GM13977 (cell line): ENCODE data around the gene PDIA6.

Experiments used
- DNase-seq: peaks from one replicate; pipeline ENCODE4 v3.0.0; 2012; ENCODE audit warnings: low spot score
- CTCF ChIP-seq: IDR thresholded peaks from 2 replicates; pipeline ENCODE4 v1.5.1; 2012; ENCODE audit warnings: mild to moderate bottlenecking, control low read depth; ENCODE audit not compliant: insufficient read depth; ENCODE audit errors: extremely low read depth, missing control alignments
- in situ Hi-C: fragments of 300-500 bp; cut with MboI; formaldehyde crosslinking; loops from one replicate; pipeline ENCODE4 v1.12.0; 2022; ENCODE audit warnings: low sequenced_read_pairs, low pct_unique_long_range_greater_than_20kb, mixed read lengths, inconsistent platforms; ENCODE audit not compliant: unreplicated experiment

Gene PDIA6

GRCh38 chr2:10777111-10777841, 35.3 kb downstream of the PDIA6 start:
- DNase-seq = no peak
- TF ChIP-seq CTCF = no peak

GRCh38 chr2:10776231-10776977, 36.2 kb downstream of the PDIA6 start:
- DNase-seq = no peak
- TF ChIP-seq CTCF = no peak
- in situ Hi-C loops = no loop called here

More at GRCh38 chr2:10777111-10777841, 35.3 kb downstream of the PDIA6 start:
- in situ Hi-C loops = no loop called here

- DNase-seq = no peak
- in situ Hi-C loops = no loop called here
- no peak for TF ChIP-seq CTCF
These were observed 36.8 kb downstream of the PDIA6 start for GRCh38 chr2:10775831-10776230.

GRCh38 chr2:10775021-10775780, 37.4 kb downstream of the PDIA6 start:
- no peak for DNase-seq
- no peak for TF ChIP-seq CTCF
- in situ Hi-C loops = no loop called here

GRCh38 chr2:10774394-10774793, 38.2 kb downstream of the PDIA6 start:
- no peak for TF ChIP-seq CTCF
- DNase-seq = no peak
- in situ Hi-C loops = no loop called here

- TF ChIP-seq CTCF = no peak
- DNase-seq = no peak
- in situ Hi-C loops = no loop called here
These were observed 38.7 kb downstream of the PDIA6 start for GRCh38 chr2:10773821-10774341.
